GM12878 (cell line): ENCODE data around the gene THAP3. TPM values are rescaled to one million over a fixed set of nuclear protein-coding genes. Genes with fewer than 3 reads are reported as not detected.

Source experiments
- ATAC-seq: fragments of 200-7000 bp; cut with Tn5 transposase; 3 replicates; pipeline ENCODE4 v1.9.1; 2020; ENCODE audit warnings: mild to moderate bottlenecking, moderate library complexity
- BruUV-seq: library from RNA; stranded (reverse); fragments of 400-500 nt; replicated peaks from 2 replicates; lab custom pipeline; 2021; lab: Mats Ljungman, UMichigan
- CTCF ChIA-PET: fragments of 300-600 bp; sonication (Branson Sonifier 250); formaldehyde crosslinking; extraction: SDS; loops from one replicate; lab custom pipeline; 2021; ENCODE audit warnings: inconsistent platforms; lab: Yijun Ruan, JAX
- POLR2A ChIA-PET: fragments of 350-600 bp; formaldehyde crosslinking; extraction: SDS; loops from one replicate; lab custom pipeline; 2021; ENCODE audit warnings: inconsistent platforms; lab: Charles Lee
- RAD21 ChIA-PET: fragments of 300-600 bp; sonication (Branson Sonifier 250); formaldehyde crosslinking; loops from one replicate; lab custom pipeline; 2023; ENCODE audit warnings: antibody characterized with exemption; ENCODE audit not compliant: unreplicated experiment; lab: Charles Lee
- SMC1A ChIA-PET: fragments of 300-600 bp; sonication (Branson Sonifier 250); formaldehyde crosslinking; loops from one replicate; lab custom pipeline; 2023; ENCODE audit not compliant: unreplicated experiment, uncharacterized antibody; lab: Charles Lee
- DNase-seq: peaks from one replicate; pipeline ENCODE4 v3.0.0-alpha.2; 2011; ENCODE audit warnings: low read depth, low spot score
- FAIRE-seq: peaks from 3 replicates; lab custom pipeline; 2011; peaks lifted over from hg19 to GRCh38; lab: Jason Lieb, UNC
- H2AFZ ChIP-seq: 2 replicates; pipeline ENCODE4 v1.6.0; 2011; ENCODE audit warnings: low read depth, low read length, control low read depth; ENCODE audit not compliant: control insufficient read depth
- H3K27ac ChIP-seq: 2 replicates; pipeline ENCODE4 v1.5.1; 2011; ENCODE audit warnings: control low read depth; ENCODE audit not compliant: control insufficient read depth, insufficient read depth
- H3K27me3 ChIP-seq, 2 experiments: replicated peaks in 1 of 2; 2 replicates each; pipeline versions ENCODE4 v1.6.0 to v1.6.1; 2011; ENCODE audit warnings: low read length in 1 of 2; ENCODE audit not compliant: control insufficient read depth in 2 of 2, insufficient read depth in 2 of 2
- H3K36me3 ChIP-seq, 2 experiments: 2 replicates each; pipeline ENCODE4 v1.5.1; 2011; ENCODE audit warnings: low read length in 1 of 2; ENCODE audit not compliant: control insufficient read depth in 2 of 2, insufficient read depth in 2 of 2
- H3K4me1 ChIP-seq: 2 replicates; pipeline ENCODE4 v1.6.1; 2011; ENCODE audit warnings: mild to moderate bottlenecking, low read length, moderate library complexity, mixed read lengths; ENCODE audit not compliant: control insufficient read depth, insufficient read depth
- H3K4me2 ChIP-seq: 2 replicates; pipeline ENCODE4 v1.6.0; 2011; ENCODE audit warnings: control low read depth; ENCODE audit not compliant: control insufficient read depth, insufficient read depth
- H3K4me3 ChIP-seq: fragments of 200-600 bp; sonication (generic); 2 replicates; pipeline ENCODE4 v1.5.1; 2016
- H3K79me2 ChIP-seq: 2 replicates; pipeline ENCODE4 v1.6.0; 2011; ENCODE audit warnings: low read length; ENCODE audit not compliant: control insufficient read depth, insufficient read depth
- H3K9ac ChIP-seq: 2 replicates; pipeline ENCODE4 v1.8.0; 2011; ENCODE audit warnings: low read length, control low read depth, mixed read lengths; ENCODE audit not compliant: control insufficient read depth, insufficient read depth
- H3K9me3 ChIP-seq: replicated peaks from 3 replicates; pipeline ENCODE4 v1.5.1; 2011; ENCODE audit warnings: mild to moderate bottlenecking, low read length; ENCODE audit not compliant: control insufficient read depth, insufficient read depth
- H4K20me1 ChIP-seq: 2 replicates; pipeline ENCODE4 v1.6.0; 2011; ENCODE audit not compliant: control insufficient read depth, insufficient read depth
- ATF2 ChIP-seq: IDR thresholded peaks from 2 replicates; pipeline ENCODE4 v1.6.1; 2012; ENCODE audit warnings: low read length, inconsistent platforms
- CEBPB ChIP-seq, 2 experiments: fragments of 150-350 bp in 1 of 2; IDR thresholded peaks; 2 replicates each; pipeline ENCODE4 v1.6.1; 2012 to 2014; ENCODE audit warnings: low read depth in 2 of 2, low read length in 2 of 2, borderline replicate concordance in 1 of 2, inconsistent platforms in 1 of 2
- DPF2 ChIP-seq: fragments of 450-650 bp; IDR thresholded peaks from 2 replicates; pipeline ENCODE4 v1.6.1; 2017; ENCODE audit warnings: mild to moderate bottlenecking
- MEF2B ChIP-seq: fragments of 450-650 bp; IDR thresholded peaks from 2 replicates; pipeline ENCODE4 v1.6.1; 2018; ENCODE audit warnings: mild to moderate bottlenecking, moderate library complexity; ENCODE audit not compliant: partially characterized antibody, poor library complexity, severe bottlenecking
- MTA3 ChIP-seq: IDR thresholded peaks from 2 replicates; pipeline ENCODE4 v1.6.1; 2012; ENCODE audit warnings: low read length, inconsistent platforms, borderline replicate concordance
- PML ChIP-seq: IDR thresholded peaks from 2 replicates; pipeline ENCODE4 v1.6.1; 2012; ENCODE audit warnings: low read length, inconsistent platforms
- SMAD1 ChIP-seq: fragments of 450-650 bp; IDR thresholded peaks from 2 replicates; pipeline ENCODE4 v1.6.1; 2018; ENCODE audit warnings: mild to moderate bottlenecking, low read depth; ENCODE audit not compliant: partially characterized antibody
- USF1 ChIP-seq: IDR thresholded peaks from 2 replicates; pipeline ENCODE4 v1.6.1; 2011; ENCODE audit warnings: borderline replicate concordance, low read depth, mild to moderate bottlenecking, moderate library complexity, mixed read lengths, low read length; ENCODE audit not compliant: insufficient read depth; ENCODE audit errors: extremely low read length
- WGBS: methylation state at CpG from one replicate; pipeline ENCODE4 v1.1.6; 2016; ENCODE audit warnings: low lambda C conversion rate; ENCODE audit not compliant: insufficient replicate concordance, insufficient coverage; ENCODE audit errors: missing lambda C conversion rate; 5-methylcytosine and 5-hydroxymethylcytosine counted together
- in situ Hi-C: fragments of 300-500 bp; cut with MboI; formaldehyde crosslinking; loops from 9 replicates; pipeline ENCODE4 v1.14.3; 2018; ENCODE audit warnings: mixed read lengths
- intact Hi-C: fragments of 100-400 bp; cut with micrococcal nuclease; formaldehyde crosslinking; loops from one replicate; pipeline ENCODE4 v1.14.2; 2022; ENCODE audit not compliant: unreplicated experiment
- polyA plus RNA-seq, 11 experiments: library from polyadenylated mRNA; depleted of rRNA in 4 of 11; unstranded in 6 of 11; stranded (reverse) in 5 of 11; fragments of >200 nt; fragmentation: Nextera tagmentation in 4 of 11; fragmentation: Illumina TruSeq in 1 of 11; extraction: Ambion mirVana in 4 of 11; extraction: Trizol in 1 of 11; gene quantifications; 1 replicate in 1 of 11; 2 replicates in 10 of 11; pipeline versions ENCODE4 v1.2.1 to v1.2.3, GENCODE V29; 2011 to 2016; ENCODE audit warnings: inconsistent platforms in 2 of 11, missing spikeins in 2 of 11, low read depth in 1 of 11
- total RNA-seq, 4 experiments: library from RNA; depleted of rRNA in 3 of 4; stranded (reverse); fragments of >200 nt in 3 of 4; fragmentation: Illumina TruSeq in 1 of 4; extraction: Trizol in 1 of 4; gene quantifications; 2 replicates each; pipeline versions ENCODE4 v1.2.1 to v1.2.3, GENCODE V29; 2013 to 2021

The THAP3 gene
- total and polyA plus RNA-seq, 10 of the 15 experiments (the other 5 are each of a cell fraction or from before 2014, with no cell fraction given): 1.5 to 19.5 (median 11.9) TPM

- TF ChIP-seq SMAD1 (no peak), USF1 (no peak), PML (no peak), CEBPB (IDR thresholded peaks at IDR 0.05; ENCODE audit: borderline replicate concordance in 1 of 2, low read depth in 2 of 2, low read length in 2 of 2) (no peak), DPF2 (no peak), MTA3 (no peak), MEF2B (no peak), ATF2 (no peak)
- Histone ChIP-seq H3K27ac (no peak overlapping the region), H3K4me3 (no peak overlapping the region), H3K27me3 (no peaks in the 10 kb centered on the region), H4K20me1 (no peaks in the 10 kb centered on the region), H3K4me2 (no peak overlapping the region), H3K9ac (no peak overlapping the region), H2AFZ (no peak overlapping the region), H3K36me3 (peaks cover 0 to 10% of the 10 kb centered on the region in 2 experiments), H3K79me2 (no peaks in the 10 kb centered on the region), H3K9me3 (no peaks in the 10 kb centered on the region), H3K4me1 (no peaks in the 10 kb centered on the region)
- in situ Hi-C loops: no loop called here
- SMC1A ChIA-PET: no interaction called here
- CTCF ChIA-PET: no interaction called here
- ATAC-seq (no peak), FAIRE-seq (no peak), DNase-seq (no peak)
- WGBS: 75% methylated on average over 2 of the region's 2 CpGs
- BruUV-seq: no TSS peak
- RAD21 ChIA-PET: no interaction called here
- POLR2A ChIA-PET: no interaction called here
- intact Hi-C loops: no loop called here
Measured at GRCh38 chr1:6675941-6676340, 51.3 kb downstream of the THAP3 start.

Other genes with a start within 250 kb of the THAP3 start
Only the 7 nearest of the 12 such genes appear.
- 0.33 and 0.51 TPM in 2 replicates for gene PLEKHG5, start 133.2 kb upstream of the THAP3 start, total RNA-seq (2014; rRNA removed)
- 0.18 TPM in 2 replicates for gene PLEKHG5, start 133.2 kb upstream of the THAP3 start, total RNA-seq (2014; rRNA removed; fragmentation: Illumina TruSeq; extraction: Trizol)
- 0.69 and 1.1 TPM in 2 replicates for gene PLEKHG5, start 133.2 kb upstream of the THAP3 start, total RNA-seq (2021)
- 0.19 and 0.48 TPM in 2 replicates for gene PLEKHG5, start 133.2 kb upstream of the THAP3 start, polyA plus RNA-seq (2011; rRNA removed)
- 0.13 TPM in 1 of 2 replicates, not detected in the other for gene PLEKHG5, start 133.2 kb upstream of the THAP3 start, polyA plus RNA-seq (2014; fragmentation: Illumina TruSeq; extraction: Trizol)
- gene PLEKHG5, start 133.2 kb upstream of the THAP3 start, polyA plus RNA-seq (2014; fragmentation: Nextera tagmentation; extraction: Ambion mirVana): under 1 TPM in 1 of 2 experiments, not detected in 1; 0.04 TPM
- 0.69 and 0.79 TPM in 2 replicates for gene PLEKHG5, start 133.2 kb upstream of the THAP3 start, polyA plus RNA-seq (2014; rRNA removed)
- gene PLEKHG5, start 133.2 kb upstream of the THAP3 start, polyA plus RNA-seq (2016; fragmentation: Nextera tagmentation; extraction: Ambion mirVana): under 1 TPM; 0.12 to 0.13 TPM
- 23.0 and 24.9 TPM in 2 replicates for gene NOL9, start 70.4 kb upstream of the THAP3 start, total RNA-seq (2014; rRNA removed)
- 23.5 and 23.6 TPM in 2 replicates for gene NOL9, start 70.4 kb upstream of the THAP3 start, total RNA-seq (2014; rRNA removed; fragmentation: Illumina TruSeq; extraction: Trizol)
- gene NOL9, start 70.4 kb upstream of the THAP3 start, total RNA-seq (2021): 28.7 and 35.9 TPM in 2 replicates
- 29.7 and 30.9 TPM in 2 replicates for gene NOL9, start 70.4 kb upstream of the THAP3 start, polyA plus RNA-seq (2011; rRNA removed)
- 10.9 and 14.0 TPM in 2 replicates for gene NOL9, start 70.4 kb upstream of the THAP3 start, polyA plus RNA-seq (2014; fragmentation: Illumina TruSeq; extraction: Trizol)
- gene NOL9, start 70.4 kb upstream of the THAP3 start, polyA plus RNA-seq (2014; fragmentation: Nextera tagmentation; extraction: Ambion mirVana): 1 to 10 TPM; 3.9 to 4.3 TPM
- gene NOL9, start 70.4 kb upstream of the THAP3 start, polyA plus RNA-seq (2014; rRNA removed): 17.5 and 23.8 TPM in 2 replicates
- 10 to 100 TPM; 22.9 to 24.6 TPM for gene NOL9, start 70.4 kb upstream of the THAP3 start, polyA plus RNA-seq (2016; fragmentation: Nextera tagmentation; extraction: Ambion mirVana)
- gene TAS1R1, start 69.6 kb upstream of the THAP3 start, total RNA-seq (2014; rRNA removed): not detected in 2 replicates
- not detected in 2 replicates for gene TAS1R1, start 69.6 kb upstream of the THAP3 start, total RNA-seq (2014; rRNA removed; fragmentation: Illumina TruSeq; extraction: Trizol)
- 0.11 TPM in 1 of 2 replicates, not detected in the other for gene TAS1R1, start 69.6 kb upstream of the THAP3 start, total RNA-seq (2021)
- not detected in 2 replicates for gene TAS1R1, start 69.6 kb upstream of the THAP3 start, polyA plus RNA-seq (2011; rRNA removed)
- gene TAS1R1, start 69.6 kb upstream of the THAP3 start, polyA plus RNA-seq (2014; fragmentation: Illumina TruSeq; extraction: Trizol): 0.03 TPM in 1 of 2 replicates, not detected in the other
- gene TAS1R1, start 69.6 kb upstream of the THAP3 start, polyA plus RNA-seq (2014; fragmentation: Nextera tagmentation; extraction: Ambion mirVana): under 1 TPM in 1 of 2 experiments, not detected in 1; 0.04 TPM
- gene TAS1R1, start 69.6 kb upstream of the THAP3 start, polyA plus RNA-seq (2014; rRNA removed): 0.06 and 0.10 TPM in 2 replicates
- gene TAS1R1, start 69.6 kb upstream of the THAP3 start, polyA plus RNA-seq (2016; fragmentation: Nextera tagmentation; extraction: Ambion mirVana): not detected
- gene ZBTB48, start 44.9 kb upstream of the THAP3 start, total RNA-seq (2014; rRNA removed): 13.6 and 16.3 TPM in 2 replicates
- 14.5 and 18.8 TPM in 2 replicates for gene ZBTB48, start 44.9 kb upstream of the THAP3 start, total RNA-seq (2014; rRNA removed; fragmentation: Illumina TruSeq; extraction: Trizol)
- 23.6 and 27.8 TPM in 2 replicates for gene ZBTB48, start 44.9 kb upstream of the THAP3 start, total RNA-seq (2021)
- 10.8 and 17.2 TPM in 2 replicates for gene ZBTB48, start 44.9 kb upstream of the THAP3 start, polyA plus RNA-seq (2011; rRNA removed)
- 7.6 and 9.9 TPM in 2 replicates for gene ZBTB48, start 44.9 kb upstream of the THAP3 start, polyA plus RNA-seq (2014; fragmentation: Illumina TruSeq; extraction: Trizol)
- gene ZBTB48, start 44.9 kb upstream of the THAP3 start, polyA plus RNA-seq (2014; fragmentation: Nextera tagmentation; extraction: Ambion mirVana): 1 to 10 TPM in 1 of 2 experiments, under 1 TPM in 1; 1.00 to 3.3 TPM
- 25.3 and 26.3 TPM in 2 replicates for gene ZBTB48, start 44.9 kb upstream of the THAP3 start, polyA plus RNA-seq (2014; rRNA removed)
- gene ZBTB48, start 44.9 kb upstream of the THAP3 start, polyA plus RNA-seq (2016; fragmentation: Nextera tagmentation; extraction: Ambion mirVana): 10 to 100 TPM; 16.3 to 18.7 TPM
- 7.9 and 10.1 TPM in 2 replicates for gene KLHL21, start 22.0 kb upstream of the THAP3 start, total RNA-seq (2014; rRNA removed)
- gene KLHL21, start 22.0 kb upstream of the THAP3 start, total RNA-seq (2014; rRNA removed; fragmentation: Illumina TruSeq; extraction: Trizol): 3.5 and 3.9 TPM in 2 replicates
- 11.0 and 12.2 TPM in 2 replicates for gene KLHL21, start 22.0 kb upstream of the THAP3 start, total RNA-seq (2021)
- 1.9 and 2.5 TPM in 2 replicates for gene KLHL21, start 22.0 kb upstream of the THAP3 start, polyA plus RNA-seq (2011; rRNA removed)
- gene KLHL21, start 22.0 kb upstream of the THAP3 start, polyA plus RNA-seq (2014; fragmentation: Illumina TruSeq; extraction: Trizol): 1.5 and 4.2 TPM in 2 replicates
- 1 to 10 TPM in 1 of 2 experiments, under 1 TPM in 1; 0.76 to 1.2 TPM for gene KLHL21, start 22.0 kb upstream of the THAP3 start, polyA plus RNA-seq (2014; fragmentation: Nextera tagmentation; extraction: Ambion mirVana)
- 6.3 and 7.3 TPM in 2 replicates for gene KLHL21, start 22.0 kb upstream of the THAP3 start, polyA plus RNA-seq (2014; rRNA removed)
- gene KLHL21, start 22.0 kb upstream of the THAP3 start, polyA plus RNA-seq (2016; fragmentation: Nextera tagmentation; extraction: Ambion mirVana): 1 to 10 TPM; 7.7 to 9.2 TPM
- 5.1 and 5.7 TPM in 2 replicates for gene PHF13, start 11.1 kb upstream of the THAP3 start, total RNA-seq (2014; rRNA removed)
- 4.4 and 4.6 TPM in 2 replicates for gene PHF13, start 11.1 kb upstream of the THAP3 start, total RNA-seq (2014; rRNA removed; fragmentation: Illumina TruSeq; extraction: Trizol)
- gene PHF13, start 11.1 kb upstream of the THAP3 start, total RNA-seq (2021): 15.4 and 15.6 TPM in 2 replicates
- gene PHF13, start 11.1 kb upstream of the THAP3 start, polyA plus RNA-seq (2011; rRNA removed): 4.9 and 5.1 TPM in 2 replicates
- 6.1 and 8.2 TPM in 2 replicates for gene PHF13, start 11.1 kb upstream of the THAP3 start, polyA plus RNA-seq (2014; fragmentation: Illumina TruSeq; extraction: Trizol)
- gene PHF13, start 11.1 kb upstream of the THAP3 start, polyA plus RNA-seq (2014; fragmentation: Nextera tagmentation; extraction: Ambion mirVana): 1 to 10 TPM in 1 of 2 experiments, under 1 TPM in 1; 0.87 to 1.9 TPM
- gene PHF13, start 11.1 kb upstream of the THAP3 start, polyA plus RNA-seq (2014; rRNA removed): 6.4 and 8.2 TPM in 2 replicates
- gene PHF13, start 11.1 kb upstream of the THAP3 start, polyA plus RNA-seq (2016; fragmentation: Nextera tagmentation; extraction: Ambion mirVana): 1 to 10 TPM; 4.8 to 5.2 TPM
- 28.3 and 28.7 TPM in 2 replicates for gene DNAJC11, start 76.9 kb downstream of the THAP3 start, total RNA-seq (2014; rRNA removed)
- 33.1 and 35.4 TPM in 2 replicates for gene DNAJC11, start 76.9 kb downstream of the THAP3 start, total RNA-seq (2014; rRNA removed; fragmentation: Illumina TruSeq; extraction: Trizol)
- 49.3 and 51.8 TPM in 2 replicates for gene DNAJC11, start 76.9 kb downstream of the THAP3 start, total RNA-seq (2021)
- 26.4 and 29.2 TPM in 2 replicates for gene DNAJC11, start 76.9 kb downstream of the THAP3 start, polyA plus RNA-seq (2011; rRNA removed)
- 54.5 and 73.4 TPM in 2 replicates for gene DNAJC11, start 76.9 kb downstream of the THAP3 start, polyA plus RNA-seq (2014; fragmentation: Illumina TruSeq; extraction: Trizol)
- gene DNAJC11, start 76.9 kb downstream of the THAP3 start, polyA plus RNA-seq (2014; fragmentation: Nextera tagmentation; extraction: Ambion mirVana): 1 to 10 TPM; 5.0 to 8.6 TPM
- 41.3 and 43.6 TPM in 2 replicates for gene DNAJC11, start 76.9 kb downstream of the THAP3 start, polyA plus RNA-seq (2014; rRNA removed)
- 10 to 100 TPM; 56.9 to 58.8 TPM for gene DNAJC11, start 76.9 kb downstream of the THAP3 start, polyA plus RNA-seq (2016; fragmentation: Nextera tagmentation; extraction: Ambion mirVana)